Measurements from ENCODE around the gene C2CD4B.

C2CD4B gene

DNA sequence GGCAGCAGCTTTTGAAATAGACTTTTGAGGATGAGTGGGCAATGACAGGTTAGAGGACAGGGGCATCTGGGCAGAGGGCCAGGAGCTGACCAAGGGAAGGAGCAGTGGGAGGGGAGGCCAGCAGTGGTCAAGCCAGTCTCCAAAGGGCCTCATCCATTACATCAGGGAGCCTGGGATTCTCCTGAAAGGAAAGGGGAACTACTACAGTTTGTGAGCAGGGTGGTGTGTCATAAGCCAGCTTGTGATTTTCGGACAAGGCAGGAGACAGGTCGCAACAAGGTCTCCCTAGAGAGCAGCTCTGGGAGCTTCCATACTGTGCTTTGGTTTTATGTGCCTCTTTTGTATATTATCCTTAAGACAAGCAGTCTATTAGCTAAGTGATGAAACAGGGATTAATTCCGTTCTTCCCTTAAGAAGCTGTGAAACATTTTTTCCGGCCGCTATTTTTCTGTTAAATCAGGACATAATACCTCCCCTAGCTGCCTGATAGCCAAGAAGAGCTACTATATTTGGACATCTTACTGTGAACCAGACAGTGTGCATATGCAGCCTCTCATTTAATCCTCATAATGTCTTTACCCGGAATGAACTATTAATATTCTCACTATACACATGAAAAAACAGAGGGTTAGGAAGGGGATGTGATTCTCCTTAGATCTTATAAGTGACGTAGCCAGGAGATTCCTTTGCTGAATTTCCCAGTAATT lies 46.4 kb downstream of the C2CD4B start:
- DNase-seq (ENCODE audit: low read depth) = no peak

DNA sequence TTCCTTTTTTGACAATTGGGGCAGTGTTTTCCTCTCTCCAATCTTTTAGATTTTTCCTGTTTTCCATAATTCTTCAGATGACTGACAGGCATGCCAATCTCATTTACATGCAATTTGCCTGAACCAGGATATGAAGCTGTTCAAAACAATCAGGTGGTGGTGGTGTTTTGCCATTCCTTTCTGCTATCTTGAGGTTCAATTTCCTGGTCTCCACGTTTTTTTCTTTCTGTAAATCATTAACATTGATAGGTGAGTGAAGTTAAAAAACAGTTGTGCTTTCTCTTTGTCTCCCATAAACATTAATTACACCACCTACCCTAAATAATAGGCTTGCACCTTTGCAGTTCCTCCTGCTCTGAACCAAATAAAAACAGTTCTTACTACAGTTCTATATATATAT lies 49.2 kb downstream of the C2CD4B start:
- no peak for DNase-seq (ENCODE audit: low read depth)
